HEK293 (cell line): Measurements from ENCODE around the gene OBSL1.

Source experiments
- CTCF ChIA-PET: fragments of 350-600 bp; formaldehyde crosslinking; extraction: SDS; loops from one replicate; lab custom pipeline; 2021; ENCODE audit warnings: antibody characterized with exemption; lab: Yijun Ruan, JAX
- POLR2A ChIA-PET: fragments of 300-600 bp; formaldehyde crosslinking; extraction: SDS; loops from one replicate; lab custom pipeline; 2020; ENCODE audit warnings: antibody characterized with exemption, inconsistent platforms; lab: Yijun Ruan, JAX
- H3K27ac ChIP-seq: fragments of 200-500 bp; sonication (Bioruptor generic); 2 replicates; pipeline ENCODE4 v1.5.1; 2014; ENCODE audit warnings: low read depth, low read length, control low read depth, inconsistent platforms; ENCODE audit errors: extremely low read depth
- H3K36me3 ChIP-seq, 2 experiments: fragments of 200-500 bp in 1 of 2; sonication (Bioruptor generic) in 1 of 2; 1 replicate in 1 of 2; 2 replicates in 1 of 2; pipeline ENCODE4 v1.5.1; 2014 to 2017; ENCODE audit warnings: inconsistent platforms in 2 of 2, low read length in 2 of 2; ENCODE audit not compliant: control insufficient read depth in 2 of 2, insufficient read depth in 1 of 2
- H3K4me1 ChIP-seq: fragments of 200-500 bp; sonication (Bioruptor generic); 2 replicates; pipeline ENCODE4 v1.5.1; 2014; ENCODE audit warnings: mild to moderate bottlenecking, low read length, inconsistent platforms; ENCODE audit not compliant: control insufficient read depth, insufficient read depth
- H3K4me3 ChIP-seq: 2 replicates; pipeline ENCODE4 v1.5.1; 2011; ENCODE audit warnings: low read depth, mild to moderate bottlenecking, control low read depth, low read length, moderate library complexity
- H3K9me3 ChIP-seq: fragments of 200-500 bp; sonication (Bioruptor generic); 2 replicates; pipeline ENCODE4 v1.5.1; 2014; ENCODE audit warnings: low read depth, low read length, inconsistent platforms; ENCODE audit not compliant: control insufficient read depth, insufficient read depth
- ELK4 ChIP-seq: IDR thresholded peaks from 2 replicates; pipeline ENCODE4 v1.6.1; 2011; ENCODE audit warnings: mild to moderate bottlenecking, low read depth, low read length, borderline replicate concordance
- GLIS2 ChIP-seq: fragments of 450-650 bp; formaldehyde crosslinking; IDR thresholded peaks from 2 replicates; pipeline ENCODE4 v1.5.1; 2016; ENCODE audit warnings: missing biosample characterization, missing genetic modification characterization
- HOXC10 ChIP-seq: sonication (generic); formaldehyde crosslinking; IDR thresholded peaks from 2 replicates; pipeline ENCODE4 v1.8.1; 2023; ENCODE audit warnings: mild to moderate bottlenecking, missing genetic modification reagents
- MEIS1 ChIP-seq: sonication (generic); formaldehyde crosslinking; IDR thresholded peaks from 2 replicates; pipeline ENCODE4 v1.8.1; 2022; ENCODE audit warnings: missing genetic modification reagents, mild to moderate bottlenecking, borderline replicate concordance
- SCRT2 ChIP-seq: fragments of 450-650 bp; formaldehyde crosslinking; IDR thresholded peaks from 2 replicates; pipeline ENCODE4 v1.5.1; 2016; ENCODE audit warnings: missing biosample characterization, missing genetic modification characterization
- TCF7L2 ChIP-seq: IDR thresholded peaks from 2 replicates; pipeline ENCODE4 v1.6.1; 2011; ENCODE audit warnings: low read depth, mild to moderate bottlenecking, inconsistent platforms, low read length, moderate library complexity, borderline replicate concordance
- ZBTB10 ChIP-seq: fragments of 450-650 bp; formaldehyde crosslinking; IDR thresholded peaks from 2 replicates; pipeline ENCODE4 v1.5.1; 2016; ENCODE audit warnings: missing biosample characterization, missing genetic modification characterization
- ZNF138 ChIP-seq: fragments of 450-650 bp; formaldehyde crosslinking; IDR thresholded peaks from 2 replicates; pipeline ENCODE4 v1.5.1; 2016; ENCODE audit warnings: missing biosample characterization, missing genetic modification characterization, borderline replicate concordance
- ZNF335 ChIP-seq: fragments of 450-650 bp; formaldehyde crosslinking; conservative IDR thresholded peaks from 2 replicates; pipeline ENCODE4 v1.5.1; 2016; ENCODE audit warnings: missing biosample characterization, missing genetic modification characterization
- ZNF350 ChIP-seq: fragments of 450-650 bp; formaldehyde crosslinking; IDR thresholded peaks from 2 replicates; pipeline ENCODE4 v1.5.0; 2017; ENCODE audit warnings: missing biosample characterization, mild to moderate bottlenecking, missing genetic modification characterization
- ZNF404 ChIP-seq: fragments of 450-650 bp; formaldehyde crosslinking; IDR thresholded peaks from 2 replicates; pipeline ENCODE4 v1.5.1; 2017; ENCODE audit warnings: missing biosample characterization, missing genetic modification characterization
- ZNF473 ChIP-seq: fragments of 450-650 bp; formaldehyde crosslinking; IDR thresholded peaks from 2 replicates; pipeline ENCODE4 v1.5.1; 2017; ENCODE audit warnings: missing biosample characterization, missing genetic modification characterization

OBSL1 gene

GRCh38 chr2:219555956-219556355, 15.4 kb downstream of the OBSL1 start (continued):
- TF ChIP-seq ELK4 = no peak
- TF ChIP-seq TCF7L2 = no peak
- TF ChIP-seq ZNF138 (tag by site-specific recombination) = no peak

GRCh38 chr2:219554350-219554749, 17.0 kb downstream of the OBSL1 start:
- ChIA-PET CTCF (interaction anchor here (1.1 to 2.7 kb wide), 2 partner anchors 13 to 88 kb away, joined by 3 to 10 read pairs; no protein-coding TSS in a partner anchor), POLR2A (interaction anchor here (0.7 to 1.1 kb wide), 2 partner anchors 13 to 43 kb away, joined by 3 read pairs; no protein-coding TSS in a partner anchor)

GRCh38 chr2:219553463-219553963, 17.8 kb downstream of the OBSL1 start:
- H3K36me3 ChIP-seq = peaks cover 0 to 28% of the 10 kb centered on the region in 2 experiments; a peak in 1 of 3 replicates
- peaks cover 3% of the 10 kb centered on the region; the same call in 1 of the 2 replicates for H3K4me1 ChIP-seq
- no peak overlapping the region for H3K4me3 ChIP-seq
- no peak overlapping the region for H3K27ac ChIP-seq
- POLR2A ChIA-PET = interaction anchor here (3.4 kb wide), 1 partner anchor 8 kb away, joined by 25 read pairs; no protein-coding TSS in a partner anchor
- no peaks in the 10 kb centered on the region for H3K9me3 ChIP-seq
- TF ChIP-seq ELK4 = no peak
- TF ChIP-seq ZNF404 (tag by site-specific recombination) = no peak
- TF ChIP-seq MEIS1 = no peak
- no peak for TF ChIP-seq ZNF350 (tag by site-specific recombination)
- TF ChIP-seq, all 188 proteins: peak for 0
- CTCF ChIA-PET = interaction anchor here (1.1 kb wide), 1 partner anchor 89 kb away, joined by 3 read pairs; no protein-coding TSS in a partner anchor

More at GRCh38 chr2:219554350-219554749, 17.0 kb downstream of the OBSL1 start:
- no peak overlapping the region for H3K4me3 ChIP-seq
- no peak for TF ChIP-seq ZNF335
- TF ChIP-seq GLIS2 (tag by site-specific recombination) = 0 out of 2 replicates have a peak, but pooled peaks have one; percentile 20
- TF ChIP-seq, all 188 proteins: peak for 1
- Histone ChIP-seq H3K9me3 (no peaks in the 10 kb centered on the region), H3K27ac (no peak overlapping the region), H3K4me1 (peaks cover 3% of the 10 kb centered on the region; the same call in 1 of the 2 replicates), H3K36me3 (peaks cover 0 to 36% of the 10 kb centered on the region in 2 experiments; a peak in 1 of 3 replicates)

DNA sequence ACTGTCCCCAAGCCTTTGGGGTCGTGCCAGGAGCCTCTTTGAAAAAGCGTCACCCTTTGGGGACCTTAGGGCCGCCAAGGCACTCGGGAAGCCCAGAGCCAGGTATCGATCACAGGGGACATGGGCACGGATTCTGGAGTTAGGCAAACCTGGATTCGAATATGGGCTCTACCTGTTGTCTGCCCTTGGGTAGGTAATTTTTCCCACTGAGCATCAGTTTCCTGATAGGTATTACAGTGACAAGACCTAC, 18.2 kb downstream of the OBSL1 start:
- no peak for TF ChIP-seq ZBTB10
- peak; percentile 39; the same call in 1 of the 2 replicates for TF ChIP-seq SCRT2 (tag by site-specific recombination)
- 0 out of 2 replicates have a peak, but pooled peaks have one; percentile 12 for TF ChIP-seq HOXC10 (CRISPR knock-in tag)
- TF ChIP-seq ZNF473 = no peak
- ChIA-PET CTCF (interaction anchor here (1.1 to 2.8 kb wide), 3 partner anchors 11 to 92 kb away, joined by 3 to 14 read pairs (median 3); no protein-coding TSS in a partner anchor), POLR2A (interaction anchor here (0.9 to 3.4 kb wide), 6 partner anchors 9 to 55 kb away, joined by 3 to 25 read pairs (median 6); partner anchors contain the start of genes CHPF, GMPPA, OBSL1 and TMEM198)
- Histone ChIP-seq H3K4me1 (peaks cover 3% of the 10 kb centered on the region; the same call in 1 of the 2 replicates), H3K4me3 (no peak overlapping the region), H3K9me3 (no peaks in the 10 kb centered on the region), H3K27ac (no peak overlapping the region), H3K36me3 (peaks cover 0 to 24% of the 10 kb centered on the region in 2 experiments; a peak in 1 of 3 replicates)
